NCI-H1105 (cell line): ENCODE data around the gene DCP2.

Experiments used
- DNase-seq: peaks from one replicate; lab custom pipeline; 2025; lab: John Stamatoyannopoulos, UW

Gene DCP2

GRCh38 chr5:113020461-113021273 lies 44.1 kb downstream of the DCP2 start:
- no peak for DNase-seq

GRCh38 chr5:113022661-113023060 lies 46.1 kb downstream of the DCP2 start:
- no peak for DNase-seq

GRCh38 chr5:113024076-113024697 lies 47.6 kb downstream of the DCP2 start:
- DNase-seq = no peak

- no peak for DNase-seq
Observed at GRCh38 chr5:113025596-113025995, 49.0 kb downstream of the DCP2 start.

- DNase-seq = no peak
Observed at GRCh38 chr5:113026211-113026610, 49.6 kb downstream of the DCP2 start.

- no peak for DNase-seq
Observed at GRCh38 chr5:113027015-113027414, 50.4 kb downstream of the DCP2 start.

- DNase-seq = no peak
Observed at GRCh38 chr5:113027431-113027830, 50.8 kb downstream of the DCP2 start.

GRCh38 chr5:113029614-113030013 lies 53.0 kb downstream of the DCP2 start:
- no peak for DNase-seq

- DNase-seq = no peak
Observed at GRCh38 chr5:113031104-113031503, 54.5 kb downstream of the DCP2 start.

GRCh38 chr5:113031557-113031956 lies 55.0 kb downstream of the DCP2 start:
- DNase-seq = no peak

GRCh38 chr5:113034182-113034773 lies 57.7 kb downstream of the DCP2 start:
- DNase-seq = no peak

- DNase-seq = no peak
Observed at GRCh38 chr5:113035096-113035495, 58.5 kb downstream of the DCP2 start.

GRCh38 chr5:113036321-113036720 lies 59.7 kb downstream of the DCP2 start:
- no peak for DNase-seq

- DNase-seq = no peak
Observed at GRCh38 chr5:113036826-113037225, 60.2 kb downstream of the DCP2 start.

- DNase-seq = no peak
Observed at GRCh38 chr5:113038136-113038535, 61.5 kb downstream of the DCP2 start.

GRCh38 chr5:113038714-113039113 lies 62.1 kb downstream of the DCP2 start:
- no peak for DNase-seq

- DNase-seq = no peak
Observed at GRCh38 chr5:113039229-113039933, 62.8 kb downstream of the DCP2 start.

- DNase-seq = no peak
Observed at GRCh38 chr5:113039934-113040285, 63.3 kb downstream of the DCP2 start.

- no peak for DNase-seq
Observed at GRCh38 chr5:113040672-113041260, 64.2 kb downstream of the DCP2 start.

- DNase-seq = no peak
Observed at GRCh38 chr5:113042491-113043243, 66.1 kb downstream of the DCP2 start.

- no peak for DNase-seq
Observed at GRCh38 chr5:113043491-113043931, 66.9 kb downstream of the DCP2 start.
